Measurements from ENCODE around the gene CD300A.
A peak's percentile ranks its signal among the peaks of the same experiment; 100 is the strongest.

Gene CD300A

GRCh38 chr17:74466111-74466827, at the start of gene CD300A:
Gene CD300A, plus strand, starts transcription at chr17:74466634. Its CDS starts 70 bp downstream, at chr17:74466704.
- Histone ChIP-seq H3K4me3 (ENCODE audit: low read length) (peak within 1 kb of the TSS; percentile 27; the same call in 1 of the 2 replicates), H3K9me3 (ENCODE audit: control insufficient read depth, insufficient read depth, low read length) (no peaks in the 10 kb centered on the region), H3K36me3 (ENCODE audit: control insufficient read depth, insufficient read depth, low read length) (no peaks in the 10 kb centered on the region), H3K27me3 (ENCODE audit: control insufficient read depth, insufficient read depth, low read length) (peaks cover 6% of the 10 kb centered on the region; the same call in 1 of the 2 replicates), H3K27ac (ENCODE audit: low read length) (no peak within 1 kb of the TSS), H3K4me1 (ENCODE audit: control insufficient read depth, insufficient read depth, low read length) (peaks cover 1% of the 10 kb centered on the region; the same call in 1 of the 2 replicates)
- no peak for DNase-seq (ENCODE audit: low read depth, low spot score)
- no CpG with 5 or more reads among the region's 25 CpGs for WGBS (ENCODE audit: insufficient coverage, insufficient read length)

GRCh38 chr17:74417178-74418045, 49.0 kb upstream of the CD300A start:
- DNase-seq (ENCODE audit: low read depth, low spot score): no peak
- 0 out of 2 replicates have a peak, but pooled peaks cover 1% of the 10 kb centered on the region for H3K4me1 ChIP-seq (ENCODE audit: control insufficient read depth, insufficient read depth, low read length)
- no peaks in the 10 kb centered on the region for H3K36me3 ChIP-seq (ENCODE audit: control insufficient read depth, insufficient read depth, low read length)
- H3K9me3 ChIP-seq (ENCODE audit: control insufficient read depth, insufficient read depth, low read length): no peaks in the 10 kb centered on the region
- H3K27me3 ChIP-seq (ENCODE audit: control insufficient read depth, insufficient read depth, low read length): no peaks in the 10 kb centered on the region
- WGBS (ENCODE audit: insufficient coverage, insufficient read length): no CpG with 5 or more reads among the region's 12 CpGs
- H3K27ac ChIP-seq (ENCODE audit: low read length): no peak overlapping the region
- H3K4me3 ChIP-seq (ENCODE audit: low read length): no peak overlapping the region

- H3K4me1 ChIP-seq (ENCODE audit: control insufficient read depth, insufficient read depth, low read length): 0 out of 2 replicates have a peak, but pooled peaks cover 1% of the 10 kb centered on the region
- H3K9me3 ChIP-seq (ENCODE audit: control insufficient read depth, insufficient read depth, low read length): no peaks in the 10 kb centered on the region
- H3K27ac ChIP-seq (ENCODE audit: low read length): no peak overlapping the region
- no peaks in the 10 kb centered on the region for H3K36me3 ChIP-seq (ENCODE audit: control insufficient read depth, insufficient read depth, low read length)
- no peaks in the 10 kb centered on the region for H3K27me3 ChIP-seq (ENCODE audit: control insufficient read depth, insufficient read depth, low read length)
- DNase-seq (ENCODE audit: low read depth, low spot score): no peak
- no peak overlapping the region for H3K4me3 ChIP-seq (ENCODE audit: low read length)
- WGBS (ENCODE audit: insufficient coverage, insufficient read length): 100% methylated on average over 2 of the region's 10 CpGs
These were observed 46.5 kb upstream of the CD300A start for GRCh38 chr17:74419928-74420411.

GRCh38 chr17:74424117-74424516, 42.3 kb upstream of the CD300A start:
- WGBS (ENCODE audit: insufficient coverage, insufficient read length): no CpG with 5 or more reads among the region's 7 CpGs
- no peaks in the 10 kb centered on the region for H3K27me3 ChIP-seq (ENCODE audit: control insufficient read depth, insufficient read depth, low read length)

GRCh38 chr17:74424657-74425056, 41.8 kb upstream of the CD300A start:
- no peaks in the 10 kb centered on the region for H3K27me3 ChIP-seq (ENCODE audit: control insufficient read depth, insufficient read depth, low read length)
- peaks cover 9% of the 10 kb centered on the region for H3K4me1 ChIP-seq (ENCODE audit: control insufficient read depth, insufficient read depth, low read length)
- H3K27ac ChIP-seq (ENCODE audit: low read length): no peak overlapping the region
- no peaks in the 10 kb centered on the region for H3K36me3 ChIP-seq (ENCODE audit: control insufficient read depth, insufficient read depth, low read length)
- no peak for DNase-seq (ENCODE audit: low read depth, low spot score)
- no peaks in the 10 kb centered on the region for H3K9me3 ChIP-seq (ENCODE audit: control insufficient read depth, insufficient read depth, low read length)
- WGBS (ENCODE audit: insufficient coverage, insufficient read length): no CpG with 5 or more reads among the region's 14 CpGs
- H3K4me3 ChIP-seq (ENCODE audit: low read length): no peak overlapping the region

More at GRCh38 chr17:74424117-74424516, 42.3 kb upstream of the CD300A start:
- H3K9me3 ChIP-seq (ENCODE audit: control insufficient read depth, insufficient read depth, low read length): no peaks in the 10 kb centered on the region
- H3K4me3 ChIP-seq (ENCODE audit: low read length): no peak overlapping the region
- DNase-seq (ENCODE audit: low read depth, low spot score): no peak
- no peaks in the 10 kb centered on the region for H3K36me3 ChIP-seq (ENCODE audit: control insufficient read depth, insufficient read depth, low read length)
- no peak overlapping the region for H3K27ac ChIP-seq (ENCODE audit: low read length)
- H3K4me1 ChIP-seq (ENCODE audit: control insufficient read depth, insufficient read depth, low read length): peaks cover 9% of the 10 kb centered on the region

- Histone ChIP-seq H3K36me3 (ENCODE audit: control insufficient read depth, insufficient read depth, low read length) (no peaks in the 10 kb centered on the region), H3K9me3 (ENCODE audit: control insufficient read depth, insufficient read depth, low read length) (no peaks in the 10 kb centered on the region), H3K27me3 (ENCODE audit: control insufficient read depth, insufficient read depth, low read length) (no peaks in the 10 kb centered on the region; the same call in 1 of the 2 replicates), H3K4me3 (ENCODE audit: low read length) (no peak overlapping the region), H3K4me1 (ENCODE audit: control insufficient read depth, insufficient read depth, low read length) (peaks cover 11% of the 10 kb centered on the region), H3K27ac (ENCODE audit: low read length) (no peak overlapping the region)
- no peak for DNase-seq (ENCODE audit: low read depth, low spot score)
- WGBS (ENCODE audit: insufficient coverage, insufficient read length): no CpG with 5 or more reads among the region's 9 CpGs
These were observed 39.8 kb upstream of the CD300A start for GRCh38 chr17:74426551-74427047.

- Histone ChIP-seq H3K4me3 (ENCODE audit: low read length) (no peak overlapping the region), H3K36me3 (ENCODE audit: control insufficient read depth, insufficient read depth, low read length) (no peaks in the 10 kb centered on the region), H3K4me1 (ENCODE audit: control insufficient read depth, insufficient read depth, low read length) (peaks cover 11% of the 10 kb centered on the region), H3K9me3 (ENCODE audit: control insufficient read depth, insufficient read depth, low read length) (no peaks in the 10 kb centered on the region), H3K27me3 (ENCODE audit: control insufficient read depth, insufficient read depth, low read length) (no peaks in the 10 kb centered on the region; the same call in 1 of the 2 replicates), H3K27ac (ENCODE audit: low read length) (no peak overlapping the region)
- no peak for DNase-seq (ENCODE audit: low read depth, low spot score)
- whole genome bisulfite sequencing (ENCODE audit: insufficient coverage, insufficient read length): no CpG with 5 or more reads among the region's 10 CpGs
These were observed 39.2 kb upstream of the CD300A start for GRCh38 chr17:74427048-74427762.

- DNase-seq (ENCODE audit: low read depth, low spot score): no peak
- H3K4me1 ChIP-seq (ENCODE audit: control insufficient read depth, insufficient read depth, low read length): peaks cover 11% of the 10 kb centered on the region
- H3K27me3 ChIP-seq (ENCODE audit: control insufficient read depth, insufficient read depth, low read length): no peaks in the 10 kb centered on the region; the same call in 1 of the 2 replicates
- no peak overlapping the region for H3K27ac ChIP-seq (ENCODE audit: low read length)
- no peaks in the 10 kb centered on the region for H3K36me3 ChIP-seq (ENCODE audit: control insufficient read depth, insufficient read depth, low read length)
- H3K4me3 ChIP-seq (ENCODE audit: low read length): no peak overlapping the region
- H3K9me3 ChIP-seq (ENCODE audit: control insufficient read depth, insufficient read depth, low read length): no peaks in the 10 kb centered on the region
- WGBS (ENCODE audit: insufficient coverage, insufficient read length): no CpG with 5 or more reads among the region's 6 CpGs
These were observed 38.7 kb upstream of the CD300A start for GRCh38 chr17:74427763-74428153.

GRCh38 chr17:74429604-74430384, 36.6 kb upstream of the CD300A start:
- peak overlapping the region; percentile 84; the same call in 1 of the 2 replicates for H3K4me3 ChIP-seq (ENCODE audit: low read length)
- no peaks in the 10 kb centered on the region for H3K9me3 ChIP-seq (ENCODE audit: control insufficient read depth, insufficient read depth, low read length)
- WGBS (ENCODE audit: insufficient coverage, insufficient read length): no CpG with 5 or more reads among the region's 19 CpGs
- no peaks in the 10 kb centered on the region for H3K36me3 ChIP-seq (ENCODE audit: control insufficient read depth, insufficient read depth, low read length)
- H3K27me3 ChIP-seq (ENCODE audit: control insufficient read depth, insufficient read depth, low read length): no peaks in the 10 kb centered on the region; the same call in 1 of the 2 replicates
- H3K27ac ChIP-seq (ENCODE audit: low read length): no peak overlapping the region
- no peak for DNase-seq (ENCODE audit: low read depth, low spot score)
- peaks cover 18% of the 10 kb centered on the region for H3K4me1 ChIP-seq (ENCODE audit: control insufficient read depth, insufficient read depth, low read length)
